Measurements from ENCODE around the gene CCDC134. TPM values are rescaled to one million over a fixed set of nuclear protein-coding genes. Genes with fewer than 3 reads are reported as not detected.

CCDC134 gene
- total and polyA plus RNA-seq, 2 donors = 2.4 to 15.0 TPM

DNA sequence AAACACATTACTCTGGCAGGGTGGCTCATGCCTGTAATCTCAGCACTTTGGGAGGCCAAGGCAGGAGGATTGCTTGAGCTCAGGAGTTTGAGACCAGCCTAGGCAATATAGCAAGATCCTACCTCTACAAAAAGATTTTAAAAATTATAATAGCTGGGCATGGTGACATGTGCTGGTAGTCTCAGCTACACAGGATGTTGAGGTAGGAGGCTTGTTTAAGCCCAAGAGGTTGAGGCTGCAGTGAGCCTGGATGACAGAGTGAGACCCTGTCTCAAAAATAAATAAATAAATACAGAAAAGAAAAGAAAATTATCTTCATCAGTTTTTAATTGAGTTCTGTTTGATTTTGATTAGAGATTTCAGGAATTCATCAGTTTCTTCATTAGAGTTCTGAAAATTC is 5.2 kb downstream of the CCDC134 start:
- Histone ChIP-seq H3K4me1 (ENCODE audit: insufficient read depth) (no peaks in the 10 kb centered on the region), H3K27ac (ENCODE audit: low read depth) (no peak overlapping the region), H3K4me3 (ENCODE audit: low read depth, low read length) (no peak overlapping the region), H3K36me3 (ENCODE audit: insufficient read depth) (no peaks in the 10 kb centered on the region)
- DNase-seq (ENCODE audit: extremely low spot score) = no peak

DNA sequence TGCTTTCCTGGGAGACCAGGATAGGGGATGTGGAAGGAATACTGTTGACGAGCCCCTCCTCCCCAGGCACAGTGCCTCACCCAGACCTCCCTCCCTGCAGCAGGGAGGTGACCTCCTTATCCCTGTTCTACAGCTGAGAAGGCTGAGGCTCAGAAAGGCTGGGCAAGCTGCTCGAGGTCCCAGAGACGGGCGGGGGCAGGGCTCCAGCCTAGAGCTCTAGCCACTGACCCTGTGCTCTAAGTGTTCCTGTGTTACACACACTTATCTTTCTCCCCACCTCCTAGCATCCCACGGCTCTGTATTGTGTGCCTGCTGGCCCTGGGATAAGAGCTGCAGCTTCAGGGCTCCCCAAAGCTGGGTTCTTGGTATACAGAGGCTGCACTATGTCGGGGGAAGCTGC is 7.9 kb downstream of the CCDC134 start:
- Histone ChIP-seq H3K36me3 (ENCODE audit: insufficient read depth) (no peaks in the 10 kb centered on the region), H3K4me1 (ENCODE audit: insufficient read depth) (no peaks in the 10 kb centered on the region), H3K27ac (ENCODE audit: low read depth) (no peak overlapping the region), H3K4me3 (ENCODE audit: low read depth, low read length) (no peak overlapping the region)
- WGBS = 83% methylated on average over 6 of the region's 6 CpGs
- DNase-seq (ENCODE audit: extremely low spot score) = no peak

DNA sequence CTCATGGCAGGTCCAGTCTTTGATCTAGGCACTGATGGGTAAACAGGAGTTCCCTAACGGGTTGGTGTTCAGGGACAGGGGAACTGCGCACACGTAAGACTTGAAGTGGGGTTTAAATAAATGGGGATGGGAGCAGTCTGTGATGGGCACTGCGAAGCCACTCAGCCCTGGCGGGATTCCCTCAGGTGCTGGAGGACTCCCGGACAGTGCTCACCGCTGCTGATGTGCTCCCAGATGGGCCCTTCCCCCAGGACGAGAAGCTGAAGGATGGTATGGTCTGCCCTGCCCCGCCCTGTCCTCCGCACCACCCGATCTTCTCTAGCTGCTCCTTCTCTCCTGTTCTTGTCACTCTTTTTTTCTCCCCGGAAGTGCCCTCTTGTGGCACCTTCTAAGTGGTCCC is 9.5 kb downstream of the CCDC134 start:
- Histone ChIP-seq H3K4me3 (ENCODE audit: low read depth, low read length) (no peak overlapping the region), H3K36me3 (ENCODE audit: insufficient read depth) (no peaks in the 10 kb centered on the region), H3K4me1 (ENCODE audit: insufficient read depth) (no peaks in the 10 kb centered on the region), H3K27ac (ENCODE audit: low read depth) (no peak overlapping the region)
- WGBS = 93% methylated on average over 12 of the region's 12 CpGs
- DNase-seq (ENCODE audit: extremely low spot score) = no peak

DNA sequence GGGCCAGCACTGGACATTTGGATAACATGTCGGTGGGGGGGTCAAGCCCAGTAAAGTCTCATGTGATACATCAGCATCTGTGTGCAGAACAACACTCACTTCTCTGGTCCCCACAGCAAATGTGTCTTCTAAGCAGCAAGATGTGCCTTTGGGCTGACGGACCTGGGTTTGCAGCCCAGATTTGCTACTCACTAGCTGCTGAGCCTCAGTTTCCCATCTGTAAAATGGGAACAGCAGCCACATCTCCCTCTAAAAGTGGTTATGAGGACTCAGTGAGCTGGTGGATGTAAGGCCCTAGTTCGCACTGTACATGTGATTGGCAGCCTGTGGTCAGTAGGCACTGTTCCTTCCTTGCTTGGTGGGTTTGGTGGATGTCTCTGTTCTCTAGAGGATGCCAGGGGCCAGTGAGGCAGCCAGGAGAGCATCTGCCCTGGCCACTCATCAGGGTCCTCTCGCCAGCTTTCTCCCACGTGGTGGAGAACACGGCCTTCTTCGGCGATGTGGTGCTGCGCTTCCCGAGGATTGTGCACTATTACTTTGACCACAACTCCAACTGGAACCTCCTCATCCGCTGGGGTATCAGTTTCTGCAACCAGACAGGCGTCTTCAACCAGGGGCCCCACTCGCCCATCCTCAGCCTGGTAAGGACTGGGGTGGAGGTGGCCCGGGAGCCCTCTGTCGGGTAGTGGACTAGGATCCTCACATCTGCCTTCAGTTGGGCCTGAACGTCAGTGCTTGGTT is 12.5 kb downstream of the CCDC134 start:
- Histone ChIP-seq H3K36me3 (ENCODE audit: insufficient read depth) (no peaks in the 10 kb centered on the region), H3K27ac (ENCODE audit: low read depth) (no peak overlapping the region), H3K4me1 (ENCODE audit: insufficient read depth) (no peaks in the 10 kb centered on the region), H3K4me3 (ENCODE audit: low read depth, low read length) (no peak overlapping the region)
- 95% methylated on average over 16 of the region's 16 CpGs for WGBS
- no peak for DNase-seq (ENCODE audit: extremely low spot score)

DNA sequence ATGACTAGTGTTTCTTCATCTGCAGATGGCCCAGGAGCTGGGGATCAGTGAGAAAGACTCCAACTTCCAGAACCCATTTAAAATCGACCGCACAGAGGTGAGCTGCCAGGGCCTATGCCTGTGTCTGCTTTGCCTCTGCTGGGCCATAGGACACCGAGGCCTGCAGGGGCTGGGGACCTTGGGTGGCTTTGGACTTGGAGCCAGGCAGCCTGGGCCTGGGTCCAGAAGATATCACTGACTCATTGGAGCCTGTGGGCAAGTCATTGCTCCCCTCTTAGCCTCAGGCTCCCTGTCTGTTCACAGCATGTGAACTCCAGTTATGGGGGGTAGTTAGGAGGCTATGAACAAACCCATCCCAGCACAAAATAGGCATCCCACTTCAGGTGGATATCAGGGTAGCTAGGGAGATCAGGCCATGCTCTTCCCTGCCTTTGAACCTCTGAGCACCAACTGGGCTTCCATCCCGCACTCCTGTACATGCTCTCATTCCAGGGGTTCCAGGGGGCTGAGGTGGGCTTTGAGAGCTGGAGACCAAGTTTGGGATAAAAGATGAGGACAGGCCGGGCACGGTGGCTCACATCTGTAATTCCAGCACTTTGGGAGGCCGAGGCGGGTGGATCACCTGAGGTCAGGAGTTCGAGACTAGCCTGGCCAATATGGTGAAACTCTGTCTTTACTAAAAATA is 13.4 kb downstream of the CCDC134 start:
- no peak overlapping the region for H3K4me3 ChIP-seq (ENCODE audit: low read depth, low read length)
- DNase-seq (ENCODE audit: extremely low spot score) = no peak
- no peaks in the 10 kb centered on the region for H3K4me1 ChIP-seq (ENCODE audit: insufficient read depth)
- H3K27ac ChIP-seq (ENCODE audit: low read depth) = no peak overlapping the region
- 96% methylated on average over 9 of the region's 9 CpGs for WGBS
- no peaks in the 10 kb centered on the region for H3K36me3 ChIP-seq (ENCODE audit: insufficient read depth)

DNA sequence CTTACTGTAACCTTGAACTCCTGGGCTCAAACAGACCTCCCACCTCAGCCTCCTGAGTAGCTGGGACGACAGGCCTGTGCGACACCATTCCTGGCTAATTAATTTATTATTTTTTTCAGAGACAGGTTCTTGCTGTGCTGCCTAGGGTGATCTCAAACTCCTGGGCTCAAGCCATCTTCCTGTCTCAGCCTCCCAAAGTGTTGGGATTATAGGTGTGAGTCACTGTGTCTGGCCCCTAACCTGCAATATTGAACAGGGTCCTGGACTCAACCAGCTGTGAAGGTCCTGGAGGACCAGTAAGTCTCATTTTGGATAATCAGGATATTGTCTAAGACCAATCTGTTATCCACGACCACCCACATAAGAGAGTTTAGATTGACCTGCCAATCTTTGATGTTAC is 15.2 kb downstream of the CCDC134 start:
- Histone ChIP-seq H3K27ac (ENCODE audit: low read depth) (no peak overlapping the region), H3K36me3 (ENCODE audit: insufficient read depth) (no peaks in the 10 kb centered on the region), H3K4me3 (ENCODE audit: low read depth, low read length) (no peak overlapping the region), H3K4me1 (ENCODE audit: insufficient read depth) (no peaks in the 10 kb centered on the region)
- WGBS = 90% methylated on average over 3 of the region's 3 CpGs
- no peak for DNase-seq (ENCODE audit: extremely low spot score)

DNA sequence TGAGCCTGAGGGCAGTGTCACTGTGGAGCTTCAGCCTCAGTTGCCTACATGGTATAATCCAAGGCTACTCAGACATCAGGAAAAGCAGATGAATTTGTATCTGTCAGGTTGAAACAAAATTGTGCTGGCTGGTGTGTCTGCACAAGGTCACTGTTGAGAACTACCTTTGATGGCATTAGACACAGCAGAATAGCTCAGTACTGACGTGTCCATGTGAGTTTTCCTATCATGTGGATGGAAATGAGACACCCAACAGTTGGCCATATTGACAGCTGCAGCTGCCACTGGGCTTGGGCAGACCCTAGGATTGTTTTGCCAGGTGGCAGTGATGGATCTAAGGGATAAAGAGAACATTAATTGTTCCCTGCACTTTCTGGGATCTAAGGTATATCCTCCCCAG is 15.8 kb downstream of the CCDC134 start:
- Histone ChIP-seq H3K4me1 (ENCODE audit: insufficient read depth) (no peaks in the 10 kb centered on the region), H3K4me3 (ENCODE audit: low read depth, low read length) (no peak overlapping the region), H3K27ac (ENCODE audit: low read depth) (no peak overlapping the region), H3K36me3 (ENCODE audit: insufficient read depth) (no peaks in the 10 kb centered on the region)
- no peak for DNase-seq (ENCODE audit: extremely low spot score)
- 96% methylated on average over 1 of the region's 1 CpG for WGBS

DNA sequence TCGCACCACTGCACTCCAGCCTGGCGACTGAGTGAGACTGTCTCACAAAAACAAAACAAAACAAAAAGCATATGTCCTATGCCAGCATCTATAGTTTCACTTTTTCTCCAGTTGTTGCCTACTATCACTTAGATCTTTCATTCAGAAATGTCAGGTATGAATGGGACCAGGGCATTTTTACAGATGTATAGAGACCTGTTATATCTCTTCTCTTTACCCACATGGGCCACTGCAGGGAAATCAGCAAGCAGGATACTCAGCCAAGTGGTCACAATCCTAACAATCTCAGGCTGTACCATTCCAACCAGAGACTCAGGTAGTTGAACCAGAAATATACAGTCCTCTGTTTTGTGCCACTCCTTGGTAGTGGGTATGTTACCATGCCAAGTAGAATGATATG is 16.4 kb downstream of the CCDC134 start:
- Histone ChIP-seq H3K27ac (ENCODE audit: low read depth) (no peak overlapping the region), H3K4me1 (ENCODE audit: insufficient read depth) (no peaks in the 10 kb centered on the region), H3K36me3 (ENCODE audit: insufficient read depth) (no peaks in the 10 kb centered on the region), H3K4me3 (ENCODE audit: low read depth, low read length) (no peak overlapping the region)
- WGBS = 97% methylated on average over 2 of the region's 2 CpGs
- no peak for DNase-seq (ENCODE audit: extremely low spot score)

DNA sequence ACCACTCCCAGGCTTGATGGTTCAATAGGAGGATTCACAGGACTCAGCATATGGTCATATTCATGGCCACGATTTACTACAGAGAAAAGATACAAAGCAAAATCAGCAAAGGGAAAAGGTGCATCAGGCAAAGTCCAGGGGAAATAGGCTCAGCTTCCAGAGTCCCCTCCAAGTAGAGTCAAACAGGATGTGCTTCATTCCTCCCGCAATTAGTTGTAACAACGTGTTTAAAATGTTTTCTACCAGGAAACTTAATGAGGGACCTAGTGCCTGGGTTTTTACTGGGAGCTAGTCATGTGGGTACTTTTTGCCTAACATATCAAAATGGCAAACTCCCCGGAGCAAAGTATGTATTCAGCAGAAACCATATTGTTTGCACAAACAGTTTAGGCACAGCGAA is 17.5 kb downstream of the CCDC134 start:
- Histone ChIP-seq H3K36me3 (ENCODE audit: insufficient read depth) (no peaks in the 10 kb centered on the region), H3K4me3 (ENCODE audit: low read depth, low read length) (no peak overlapping the region), H3K27ac (ENCODE audit: low read depth) (no peak overlapping the region), H3K4me1 (ENCODE audit: insufficient read depth) (no peaks in the 10 kb centered on the region)
- 89% methylated on average over 5 of the region's 5 CpGs for WGBS
- no peak for DNase-seq (ENCODE audit: extremely low spot score)

DNA sequence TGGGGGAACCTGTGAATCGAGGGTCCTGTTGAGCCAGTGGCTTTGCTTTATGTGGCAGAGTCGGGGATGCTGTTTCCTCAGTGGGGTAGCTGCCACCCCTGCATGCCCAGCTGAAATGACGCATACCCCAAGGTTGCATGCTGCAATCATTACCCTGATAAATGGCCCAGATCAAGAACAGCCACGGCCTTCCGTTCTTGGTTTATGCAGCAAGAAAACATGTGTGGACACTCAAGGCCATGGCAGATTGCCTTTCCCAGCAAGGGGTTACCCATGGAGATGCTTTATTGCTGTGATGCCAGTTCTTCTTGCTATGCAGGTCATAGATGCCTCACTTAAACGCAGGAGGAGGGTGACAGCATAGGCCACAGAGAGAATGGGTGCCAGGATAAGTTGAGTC is 18.1 kb downstream of the CCDC134 start:
- 92% methylated on average over 6 of the region's 6 CpGs for WGBS
- Histone ChIP-seq H3K4me1 (ENCODE audit: insufficient read depth) (no peaks in the 10 kb centered on the region), H3K27ac (ENCODE audit: low read depth) (no peak overlapping the region), H3K36me3 (ENCODE audit: insufficient read depth) (no peaks in the 10 kb centered on the region), H3K4me3 (ENCODE audit: low read depth, low read length) (no peak overlapping the region)
- no peak for DNase-seq (ENCODE audit: extremely low spot score)

DNA sequence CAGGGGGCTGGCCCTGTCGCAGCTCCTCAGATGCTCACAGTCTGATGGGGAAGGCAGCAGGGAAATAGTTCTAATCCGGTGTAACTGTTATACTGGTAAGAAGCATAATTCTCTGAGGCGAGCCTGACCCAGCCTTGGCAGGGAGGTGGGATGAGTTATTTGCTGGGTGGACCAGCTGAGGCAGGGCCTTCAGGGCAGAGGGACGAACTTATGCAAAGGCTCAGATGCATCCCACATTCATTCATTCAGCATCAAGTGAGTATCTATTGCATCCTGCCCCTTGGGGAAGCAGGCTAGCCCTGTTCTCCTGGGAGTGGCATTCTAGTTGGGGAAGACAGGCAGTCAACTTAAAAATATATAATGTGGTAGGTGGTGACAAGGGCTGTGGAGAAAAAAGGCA is 18.8 kb downstream of the CCDC134 start:
- 95% methylated on average over 4 of the region's 4 CpGs for WGBS
- Histone ChIP-seq H3K4me1 (ENCODE audit: insufficient read depth) (no peaks in the 10 kb centered on the region), H3K27ac (ENCODE audit: low read depth) (no peak overlapping the region), H3K36me3 (ENCODE audit: insufficient read depth) (no peaks in the 10 kb centered on the region), H3K4me3 (ENCODE audit: low read depth, low read length) (no peak overlapping the region)
- no peak for DNase-seq (ENCODE audit: extremely low spot score)

DNA sequence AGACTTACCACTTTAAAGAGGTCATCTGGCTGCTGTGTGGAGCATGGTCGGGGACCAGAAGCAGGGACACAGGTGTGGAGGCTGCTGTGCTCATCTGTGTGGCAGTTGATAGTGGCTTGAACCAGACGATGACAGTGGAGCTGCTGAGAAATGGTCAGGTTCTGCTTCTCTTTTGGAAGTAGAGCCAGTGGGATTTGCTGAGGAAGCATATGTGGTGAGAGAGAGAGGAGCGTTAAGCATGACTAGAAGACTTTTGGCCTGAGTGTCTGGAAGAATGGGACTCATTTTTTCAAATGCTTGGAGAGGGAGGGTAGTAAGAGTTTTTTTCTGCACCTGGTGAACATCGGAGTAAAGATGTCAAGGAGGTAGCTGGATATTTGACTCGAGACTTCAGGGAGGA is 20.0 kb downstream of the CCDC134 start:
- Histone ChIP-seq H3K4me3 (ENCODE audit: low read depth, low read length) (no peak overlapping the region), H3K36me3 (ENCODE audit: insufficient read depth) (no peaks in the 10 kb centered on the region), H3K4me1 (ENCODE audit: insufficient read depth) (no peaks in the 10 kb centered on the region), H3K27ac (ENCODE audit: low read depth) (no peak overlapping the region)
- WGBS = 83% methylated on average over 5 of the region's 5 CpGs
- no peak for DNase-seq (ENCODE audit: extremely low spot score)

DNA sequence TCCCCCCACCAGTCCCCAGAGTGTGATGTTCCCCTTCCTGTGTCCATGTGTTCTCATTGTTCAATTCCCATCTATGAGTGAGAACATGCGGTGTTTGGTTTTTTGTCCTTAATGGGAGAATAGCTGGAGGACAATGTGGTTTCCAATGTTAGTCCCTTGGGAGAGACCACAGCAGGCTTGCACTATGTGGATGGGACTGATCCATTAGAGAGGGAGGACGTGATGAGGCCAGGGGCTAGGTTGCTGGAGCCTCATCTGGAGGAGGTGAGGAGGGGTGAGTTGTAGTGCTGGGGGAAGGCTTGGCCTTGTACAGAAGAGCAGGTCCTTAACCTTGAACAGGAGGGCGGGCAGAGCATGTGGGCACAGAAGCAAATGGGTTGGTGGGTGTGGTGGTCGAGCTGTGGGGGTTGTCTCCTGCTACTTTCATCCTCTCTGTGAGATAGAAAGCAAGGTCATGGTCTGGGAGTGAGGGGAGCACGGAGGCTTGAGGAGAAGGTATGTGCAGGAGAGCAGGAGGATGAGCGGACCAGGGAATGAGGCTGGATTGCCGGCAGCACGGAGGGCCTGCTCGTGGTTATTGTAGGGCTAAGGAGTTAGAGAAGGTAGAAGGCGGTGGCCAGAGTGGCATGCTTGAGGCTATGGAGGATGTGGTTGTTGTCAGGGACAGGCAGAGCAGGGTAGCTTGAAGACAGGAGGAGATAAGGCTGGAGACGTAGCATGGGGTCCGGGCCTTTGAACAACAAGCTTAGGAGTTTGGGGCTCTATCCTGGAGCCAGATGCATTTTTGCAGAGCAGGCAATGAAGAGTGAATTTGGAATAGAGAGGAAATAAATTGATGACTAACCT is 21.2 kb downstream of the CCDC134 start:
- Histone ChIP-seq H3K36me3 (ENCODE audit: insufficient read depth) (no peaks in the 10 kb centered on the region), H3K4me1 (ENCODE audit: insufficient read depth) (no peaks in the 10 kb centered on the region), H3K4me3 (ENCODE audit: low read depth, low read length) (no peak overlapping the region), H3K27ac (ENCODE audit: low read depth) (no peak overlapping the region)
- 88% methylated on average over 12 of the region's 12 CpGs for WGBS
- no peak for DNase-seq (ENCODE audit: extremely low spot score)
